C4-2B (cell line): ENCODE data around the gene DSCAM.

ENCODE experiments used
- ZFX ChIP-seq: fragments of 450-650 bp; IDR thresholded peaks from 2 replicates; pipeline ENCODE4 v1.6.1; 2017
- TF ChIP-seq, protein P1 (sequence below): fragments of 450-650 bp; conservative IDR thresholded peaks from 2 replicates; pipeline ENCODE4 v1.5.1; 2017; ENCODE audit warnings: mild to moderate bottlenecking

- TF ChIP-seq, protein P1, sequence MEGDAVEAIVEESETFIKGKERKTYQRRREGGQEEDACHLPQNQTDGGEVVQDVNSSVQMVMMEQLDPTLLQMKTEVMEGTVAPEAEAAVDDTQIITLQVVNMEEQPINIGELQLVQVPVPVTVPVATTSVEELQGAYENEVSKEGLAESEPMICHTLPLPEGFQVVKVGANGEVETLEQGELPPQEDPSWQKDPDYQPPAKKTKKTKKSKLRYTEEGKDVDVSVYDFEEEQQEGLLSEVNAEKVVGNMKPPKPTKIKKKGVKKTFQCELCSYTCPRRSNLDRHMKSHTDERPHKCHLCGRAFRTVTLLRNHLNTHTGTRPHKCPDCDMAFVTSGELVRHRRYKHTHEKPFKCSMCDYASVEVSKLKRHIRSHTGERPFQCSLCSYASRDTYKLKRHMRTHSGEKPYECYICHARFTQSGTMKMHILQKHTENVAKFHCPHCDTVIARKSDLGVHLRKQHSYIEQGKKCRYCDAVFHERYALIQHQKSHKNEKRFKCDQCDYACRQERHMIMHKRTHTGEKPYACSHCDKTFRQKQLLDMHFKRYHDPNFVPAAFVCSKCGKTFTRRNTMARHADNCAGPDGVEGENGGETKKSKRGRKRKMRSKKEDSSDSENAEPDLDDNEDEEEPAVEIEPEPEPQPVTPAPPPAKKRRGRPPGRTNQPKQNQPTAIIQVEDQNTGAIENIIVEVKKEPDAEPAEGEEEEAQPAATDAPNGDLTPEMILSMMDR = no peak
- no peak for TF ChIP-seq ZFX
Measured at GRCh38 chr21:40587736-40588346, 259.1 kb downstream of the DSCAM start.
